Keratinocyte (primary cell): ENCODE results near the gene MUC21. TPM values are rescaled to one million over a fixed set of nuclear protein-coding genes. Genes with fewer than 3 reads are reported as not detected.

Experiments
- DNase-seq: peaks from one replicate; pipeline ENCODE4 v3.0.0-alpha.2; 2011; ENCODE audit warnings: low read depth, missing footprints, low spot score
- FAIRE-seq: peaks from 2 replicates; lab custom pipeline; 2011; peaks lifted over from hg19 to GRCh38; lab: Jason Lieb, UNC
- H2AFZ ChIP-seq: 2 replicates; pipeline ENCODE4 v1.6.0; 2012; ENCODE audit warnings: low read length, control low read depth, inconsistent platforms; ENCODE audit not compliant: control insufficient read depth
- H3K27ac ChIP-seq: 2 replicates; pipeline ENCODE4 v1.5.1; 2011; ENCODE audit warnings: low read length; ENCODE audit not compliant: control insufficient read depth, insufficient read depth
- H3K27me3 ChIP-seq: 3 replicates; pipeline ENCODE4 v1.6.0; 2011; ENCODE audit warnings: low read length; ENCODE audit not compliant: control insufficient read depth, insufficient read depth; ENCODE audit errors: extremely low read depth
- H3K36me3 ChIP-seq, 2 experiments: 2 replicates in 1 of 2; 3 replicates in 1 of 2; pipeline ENCODE4 v1.5.1; 2011; ENCODE audit warnings: low read length in 2 of 2, mild to moderate bottlenecking in 1 of 2; ENCODE audit not compliant: control insufficient read depth in 2 of 2, insufficient read depth in 2 of 2; ENCODE audit errors: extremely low read depth in 1 of 2
- H3K4me1 ChIP-seq: 3 replicates; pipeline ENCODE4 v1.5.1; 2011; ENCODE audit warnings: low read length; ENCODE audit not compliant: control insufficient read depth, insufficient read depth; ENCODE audit errors: extremely low read depth
- H3K4me2 ChIP-seq: 3 replicates; pipeline ENCODE4 v1.6.0; 2011; ENCODE audit warnings: low read depth, low read length; ENCODE audit not compliant: control insufficient read depth, insufficient read depth; ENCODE audit errors: extremely low read depth
- H3K4me3 ChIP-seq, 3 experiments: fragments of 200-600 bp in 1 of 3; sonication (generic) in 1 of 3; 2 replicates in 2 of 3; 3 replicates in 1 of 3; pipeline ENCODE4 v1.5.1; 2011 to 2016; ENCODE audit warnings: low read length in 3 of 3, mild to moderate bottlenecking in 3 of 3, control low read depth in 2 of 3, inconsistent platforms in 1 of 3, low read depth in 1 of 3, mixed read lengths in 1 of 3, mixed run types in 1 of 3, moderate library complexity in 1 of 3; ENCODE audit not compliant: control insufficient read depth in 2 of 3, insufficient read depth in 2 of 3; ENCODE audit errors: extremely low read depth in 1 of 3
- H3K79me2 ChIP-seq: 2 replicates; pipeline ENCODE4 v1.6.0; 2012; ENCODE audit warnings: low read length; ENCODE audit not compliant: control insufficient read depth, insufficient read depth
- H3K9ac ChIP-seq: 3 replicates; pipeline ENCODE4 v1.6.0; 2011; ENCODE audit warnings: low read length; ENCODE audit not compliant: control insufficient read depth, insufficient read depth; ENCODE audit errors: extremely low read depth
- H3K9me1 ChIP-seq: 3 replicates; pipeline ENCODE4 v1.6.0; 2011; ENCODE audit warnings: low read length; ENCODE audit not compliant: control insufficient read depth, insufficient read depth; ENCODE audit errors: extremely low read depth
- H3K9me3 ChIP-seq: 2 replicates; pipeline ENCODE4 v1.5.1; 2012; ENCODE audit warnings: low read depth, low read length; ENCODE audit not compliant: control insufficient read depth
- H4K20me1 ChIP-seq: 3 replicates; pipeline ENCODE4 v1.6.0; 2011; ENCODE audit warnings: low read length; ENCODE audit not compliant: control insufficient read depth, insufficient read depth; ENCODE audit errors: extremely low read depth
- EZH2 ChIP-seq: IDR thresholded peaks from one replicate; pipeline ENCODE4 v1.6.1; 2012; ENCODE audit warnings: inconsistent platforms, mild to moderate bottlenecking, low read length, moderate library complexity
- dilution Hi-C: fragments of 300-500 bp; cut with MboI; formaldehyde crosslinking; loops from one replicate; pipeline ENCODE4 v1.7.0; 2020; ENCODE audit warnings: low sequenced_read_pairs; ENCODE audit not compliant: extremely low pct_ligation_motif_present
- polyA plus RNA-seq, 5 experiments: library from polyadenylated mRNA; depleted of rRNA in 3 of 5; stranded (reverse) in 3 of 5; stranded (forward) in 1 of 5; unstranded in 1 of 5; fragments of >200 nt; gene quantifications; 1 replicate in 1 of 5; 2 replicates in 3 of 5; 3 replicates in 1 of 5; pipeline versions ENCODE4 v1.2.1 to v1.2.3, GENCODE V29; 2011 to 2012; ENCODE audit warnings: missing spikeins in 2 of 5, low read depth in 1 of 5, low replicate concordance in 1 of 5
- TF ChIP-seq, protein P1 (sequence below), 3 experiments: IDR thresholded peaks in 1 of 3; conservative IDR thresholded peaks in 1 of 3; optimal IDR thresholded peaks in 1 of 3; 2 replicates in 2 of 3; 3 replicates in 1 of 3; pipeline versions ENCODE3 to v1.5.1; 2011; ENCODE audit warnings: low read length in 3 of 3, mild to moderate bottlenecking in 3 of 3, moderate library complexity in 2 of 3, control low read depth in 1 of 3, inconsistent platforms in 1 of 3; ENCODE audit not compliant: insufficient read depth in 2 of 3; ENCODE audit errors: extremely low read depth in 1 of 3

The MUC21 gene
- polyA plus RNA-seq, 1 donor (not counting 4 experiments of a cell fraction or from before 2014, with no cell fraction given) = not detected

GRCh38 chr6:30981942-30982772, 1.4 kb upstream of the MUC21 start:
- no peaks in the 10 kb centered on the region for H3K9me1 ChIP-seq
- DNase-seq = no peak
- H3K4me2 ChIP-seq = peak overlapping the region; percentile 76
- H3K4me3 ChIP-seq = peak overlapping the region in 2 of 3 experiments; percentile 40 to 45
- no peaks in the 10 kb centered on the region for H3K9me3 ChIP-seq
- dilution Hi-C loops = no loop called here
- FAIRE-seq = peak; percentile 84
- no peak overlapping the region for H3K9ac ChIP-seq
- no peaks in the 10 kb centered on the region for H4K20me1 ChIP-seq
- peaks cover 9% of the 10 kb centered on the region for H3K4me1 ChIP-seq
- H3K27ac ChIP-seq = no peak overlapping the region
- no peaks in the 10 kb centered on the region for H3K36me3 ChIP-seq
- no peaks in the 10 kb centered on the region for H3K27me3 ChIP-seq
- no peaks in the 10 kb centered on the region for H3K79me2 ChIP-seq
- TF ChIP-seq EZH2 = no peak
- TF ChIP-seq, protein P1, sequence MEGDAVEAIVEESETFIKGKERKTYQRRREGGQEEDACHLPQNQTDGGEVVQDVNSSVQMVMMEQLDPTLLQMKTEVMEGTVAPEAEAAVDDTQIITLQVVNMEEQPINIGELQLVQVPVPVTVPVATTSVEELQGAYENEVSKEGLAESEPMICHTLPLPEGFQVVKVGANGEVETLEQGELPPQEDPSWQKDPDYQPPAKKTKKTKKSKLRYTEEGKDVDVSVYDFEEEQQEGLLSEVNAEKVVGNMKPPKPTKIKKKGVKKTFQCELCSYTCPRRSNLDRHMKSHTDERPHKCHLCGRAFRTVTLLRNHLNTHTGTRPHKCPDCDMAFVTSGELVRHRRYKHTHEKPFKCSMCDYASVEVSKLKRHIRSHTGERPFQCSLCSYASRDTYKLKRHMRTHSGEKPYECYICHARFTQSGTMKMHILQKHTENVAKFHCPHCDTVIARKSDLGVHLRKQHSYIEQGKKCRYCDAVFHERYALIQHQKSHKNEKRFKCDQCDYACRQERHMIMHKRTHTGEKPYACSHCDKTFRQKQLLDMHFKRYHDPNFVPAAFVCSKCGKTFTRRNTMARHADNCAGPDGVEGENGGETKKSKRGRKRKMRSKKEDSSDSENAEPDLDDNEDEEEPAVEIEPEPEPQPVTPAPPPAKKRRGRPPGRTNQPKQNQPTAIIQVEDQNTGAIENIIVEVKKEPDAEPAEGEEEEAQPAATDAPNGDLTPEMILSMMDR (optimal IDR thresholded peaks at IDR 0.05 in 1 of 3, IDR thresholded peaks at IDR 0.05 in 1 of 3, conservative IDR thresholded peaks at IDR 0.05 in 1 of 3; ENCODE audit: extremely low read depth in 1 of 3, insufficient read depth in 2 of 3, low read length in 3 of 3) = peak; percentile 11 to 34 (median 19)
- H2AFZ ChIP-seq = peak overlapping the region; percentile 86

- TF ChIP-seq, protein P1 (optimal IDR thresholded peaks at IDR 0.05 in 1 of 3, IDR thresholded peaks at IDR 0.05 in 1 of 3, conservative IDR thresholded peaks at IDR 0.05 in 1 of 3; ENCODE audit: extremely low read depth in 1 of 3, insufficient read depth in 2 of 3, low read length in 3 of 3) = no peak
- no peak for TF ChIP-seq EZH2
- FAIRE-seq (no peak), DNase-seq (no peak)
- H3K4me3 ChIP-seq = no peak overlapping the region
- dilution Hi-C loops = no loop called here
- H2AFZ ChIP-seq = no peak overlapping the region
- peaks cover 9% of the 10 kb centered on the region for H3K4me1 ChIP-seq
- no peak overlapping the region for H3K4me2 ChIP-seq
- no peaks in the 10 kb centered on the region for H4K20me1 ChIP-seq
- no peaks in the 10 kb centered on the region for H3K79me2 ChIP-seq
- no peaks in the 10 kb centered on the region for H3K9me3 ChIP-seq
- peaks cover 5% of the 10 kb centered on the region for H3K27me3 ChIP-seq
- no peak overlapping the region for H3K27ac ChIP-seq
- H3K9me1 ChIP-seq = no peaks in the 10 kb centered on the region
- no peaks in the 10 kb centered on the region for H3K36me3 ChIP-seq
- H3K9ac ChIP-seq = no peak overlapping the region
Observed at GRCh38 chr6:30985490-30985889, 2.0 kb downstream of the MUC21 start.
